ENCODE data around the gene LLPH. TPM values are rescaled to one million over a fixed set of nuclear protein-coding genes. Genes with fewer than 3 reads are reported as not detected.

LLPH gene
- total RNA-seq, 1 donor from 2014 or later = 19.9 TPM

DNA sequence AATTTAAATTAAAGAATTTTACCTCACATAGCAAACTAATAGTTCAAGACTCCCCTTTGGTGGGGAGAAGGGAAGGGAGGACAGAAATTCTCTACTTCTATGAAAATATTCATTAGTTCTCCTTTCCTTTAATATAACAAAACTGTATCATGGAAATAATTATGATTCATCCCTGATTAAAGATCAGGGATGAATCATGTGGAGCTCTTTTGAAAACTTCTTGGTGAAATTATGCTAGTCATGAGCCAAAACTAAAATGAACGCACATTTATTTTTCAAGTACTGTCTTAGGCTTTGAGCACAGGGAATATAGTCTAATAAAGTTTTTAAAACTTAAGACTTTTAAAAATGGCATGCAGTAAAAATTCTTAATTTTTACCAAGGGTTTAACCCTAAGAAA is 22.2 kb upstream of the LLPH start:
- no peak overlapping the region for H3K4me2 ChIP-seq
- H3K4me3 ChIP-seq = no peak overlapping the region
- H3K4me1 ChIP-seq = no peaks in the 10 kb centered on the region
- H3F3A ChIP-seq (ENCODE audit: low read depth) = no peaks in the 10 kb centered on the region
- Mint-ChIP-seq H3K4me1 (no peaks in the 10 kb centered on the region), H3K27me3 (ENCODE audit: insufficient read depth, low read depth) (no peaks in the 10 kb centered on the region), H3K36me3 (no peaks in the 10 kb centered on the region), H3K4me3 (no peak overlapping the region), H3K9me3 (no peaks in the 10 kb centered on the region), H3K27ac (no peak overlapping the region)
- no peak overlapping the region for H3K9ac ChIP-seq
- H3K9me3 ChIP-seq (ENCODE audit: low read depth) = no peaks in the 10 kb centered on the region
- H3K36me3 ChIP-seq = no peaks in the 10 kb centered on the region
- no peak overlapping the region for H3K27ac ChIP-seq
- DNase-seq (ENCODE audit: low spot score) = no peak
- H3K27me3 ChIP-seq = no peaks in the 10 kb centered on the region
- H2AFZ ChIP-seq (replicated peaks) = no peak overlapping the region
- TF ChIP-seq EZH2phosphoT487 (IDR thresholded peaks at IDR 0.05) (no peak), CTCF (IDR thresholded peaks at IDR 0.05) (no peak), EZH2 (IDR thresholded peaks at IDR 0.05) (no peak)
- H4K20me1 ChIP-seq (ENCODE audit: low read depth) = no peaks in the 10 kb centered on the region
- no peaks in the 10 kb centered on the region for H3K79me2 ChIP-seq (ENCODE audit: low read depth)

GRCh38 chr12:66149702-66150398 is 19.3 kb upstream of the LLPH start:
- H3K9me3 Mint-ChIP-seq = no peaks in the 10 kb centered on the region
- H3K4me1 Mint-ChIP-seq = no peaks in the 10 kb centered on the region
- H3K4me3 Mint-ChIP-seq = no peak overlapping the region
- no peaks in the 10 kb centered on the region for H3K79me2 ChIP-seq (ENCODE audit: low read depth)
- H2AFZ ChIP-seq (replicated peaks) = no peak overlapping the region
- H3K4me3 ChIP-seq = no peak overlapping the region
- H3F3A ChIP-seq (ENCODE audit: low read depth) = no peaks in the 10 kb centered on the region
- H3K27ac ChIP-seq = no peak overlapping the region
- H3K9ac ChIP-seq = no peak overlapping the region
- H3K4me2 ChIP-seq = no peak overlapping the region
- peaks cover 2% of the 10 kb centered on the region for H3K36me3 Mint-ChIP-seq
- no peaks in the 10 kb centered on the region for H4K20me1 ChIP-seq (ENCODE audit: low read depth)
- no peak overlapping the region for H3K27ac Mint-ChIP-seq
- H3K9me3 ChIP-seq (ENCODE audit: low read depth) = no peaks in the 10 kb centered on the region
- no peaks in the 10 kb centered on the region for H3K27me3 ChIP-seq
- H3K27me3 Mint-ChIP-seq (ENCODE audit: insufficient read depth, low read depth) = no peaks in the 10 kb centered on the region
- no peaks in the 10 kb centered on the region for H3K4me1 ChIP-seq
- peaks cover 2% of the 10 kb centered on the region for H3K36me3 ChIP-seq
- DNase-seq (ENCODE audit: low spot score) = no peak
- TF ChIP-seq CTCF (IDR thresholded peaks at IDR 0.05) = peak; percentile 21
- no peak for TF ChIP-seq EZH2 (IDR thresholded peaks at IDR 0.05)

DNA sequence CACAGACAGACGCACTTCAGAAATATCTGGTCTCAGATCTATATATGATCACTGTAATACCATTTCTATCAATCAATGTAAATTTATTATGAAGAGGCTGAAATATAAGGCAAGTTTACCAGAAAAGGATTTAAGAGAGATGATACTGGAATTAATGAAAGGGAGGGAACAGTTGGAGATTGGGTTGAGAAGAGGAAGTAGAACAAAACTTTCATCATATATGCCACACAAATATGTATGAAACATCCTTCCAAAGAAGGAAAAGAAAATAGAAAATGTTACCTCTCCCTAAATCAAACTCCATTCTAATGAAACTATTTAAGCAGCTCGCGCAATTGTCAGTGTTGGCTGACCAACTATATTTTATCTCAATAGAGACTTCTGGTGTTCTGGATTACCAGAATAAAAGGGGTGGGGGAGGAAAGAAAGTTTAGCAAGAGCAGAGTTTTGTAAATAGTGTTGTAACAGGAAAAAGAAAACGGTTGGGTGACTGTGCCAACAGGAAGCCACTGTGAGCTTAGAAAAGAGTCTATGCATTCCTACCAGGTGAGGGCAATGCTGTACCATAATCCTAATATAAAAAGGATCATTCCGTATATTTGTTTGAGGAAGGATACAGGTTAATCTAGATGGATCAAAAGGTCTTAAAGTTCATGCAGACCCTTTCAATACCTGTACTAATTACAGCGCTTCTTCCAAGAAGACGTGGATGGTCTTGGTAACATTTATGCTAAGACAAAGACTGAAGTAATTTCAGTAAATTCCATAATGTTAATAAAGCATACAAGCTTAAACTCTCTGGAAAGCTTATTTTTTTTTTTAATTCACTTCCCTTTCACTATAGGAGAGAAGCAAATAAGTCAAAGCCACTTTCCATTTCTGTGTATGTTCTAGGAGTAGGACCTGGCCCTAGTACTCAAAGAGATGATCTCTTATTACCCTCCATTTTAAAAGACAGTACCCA is 14.5 kb upstream of the LLPH start:
- no peak overlapping the region for H3K4me3 Mint-ChIP-seq
- H3K27ac ChIP-seq = no peak overlapping the region
- peaks cover 18% of the 10 kb centered on the region for H3K9me3 Mint-ChIP-seq
- H3K27me3 ChIP-seq = no peaks in the 10 kb centered on the region
- peaks cover 2% of the 10 kb centered on the region for H3K27me3 Mint-ChIP-seq (ENCODE audit: insufficient read depth, low read depth)
- peaks cover 21% of the 10 kb centered on the region for H3K9me3 ChIP-seq (ENCODE audit: low read depth)
- peak; percentile 35 for DNase-seq (ENCODE audit: low spot score)
- H3K79me2 ChIP-seq (ENCODE audit: low read depth) = no peaks in the 10 kb centered on the region
- no peak overlapping the region for H3K4me2 ChIP-seq
- no peak for TF ChIP-seq EZH2 (IDR thresholded peaks at IDR 0.05)
- peak; percentile 69 for TF ChIP-seq CTCF (IDR thresholded peaks at IDR 0.05)
- no peak for TF ChIP-seq EZH2phosphoT487 (IDR thresholded peaks at IDR 0.05)
- H3K9ac ChIP-seq = no peak overlapping the region
- no peaks in the 10 kb centered on the region for H4K20me1 ChIP-seq (ENCODE audit: low read depth)
- H3K4me1 Mint-ChIP-seq = no peaks in the 10 kb centered on the region
- H3K27ac Mint-ChIP-seq = no peak overlapping the region
- no peaks in the 10 kb centered on the region for H3F3A ChIP-seq (ENCODE audit: low read depth)
- H3K36me3 Mint-ChIP-seq = peaks cover 20% of the 10 kb centered on the region
- H3K4me1 ChIP-seq = no peaks in the 10 kb centered on the region
- H3K4me3 ChIP-seq = no peak overlapping the region
- H3K36me3 ChIP-seq = peaks cover 27% of the 10 kb centered on the region
- no peak overlapping the region for H2AFZ ChIP-seq (replicated peaks)

Measured in neural progenitor cell (in vitro differentiated cells).